ENCODE data around the gene P2RX2.

DNA sequence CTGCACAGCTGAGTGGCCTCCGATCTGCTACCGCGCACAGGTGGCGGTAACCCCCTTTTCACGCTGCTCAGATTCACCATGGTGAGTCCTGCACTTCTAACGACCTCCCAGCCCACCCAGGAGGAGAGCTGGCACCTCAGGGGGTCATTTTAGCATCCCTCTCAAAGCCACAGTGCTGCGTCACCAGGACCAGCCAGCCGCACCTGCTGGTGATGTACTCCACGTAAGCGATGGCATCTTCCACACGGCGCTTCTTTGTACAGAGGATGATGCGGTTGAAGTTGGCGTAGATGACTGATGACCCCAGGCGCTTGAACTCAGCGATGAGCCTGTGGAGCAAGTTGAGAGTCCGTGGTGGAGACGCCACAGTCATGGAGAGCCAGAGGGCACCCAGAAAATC lies 19.2 kb downstream of the P2RX2 start:
- TF ChIP-seq, protein P1, sequence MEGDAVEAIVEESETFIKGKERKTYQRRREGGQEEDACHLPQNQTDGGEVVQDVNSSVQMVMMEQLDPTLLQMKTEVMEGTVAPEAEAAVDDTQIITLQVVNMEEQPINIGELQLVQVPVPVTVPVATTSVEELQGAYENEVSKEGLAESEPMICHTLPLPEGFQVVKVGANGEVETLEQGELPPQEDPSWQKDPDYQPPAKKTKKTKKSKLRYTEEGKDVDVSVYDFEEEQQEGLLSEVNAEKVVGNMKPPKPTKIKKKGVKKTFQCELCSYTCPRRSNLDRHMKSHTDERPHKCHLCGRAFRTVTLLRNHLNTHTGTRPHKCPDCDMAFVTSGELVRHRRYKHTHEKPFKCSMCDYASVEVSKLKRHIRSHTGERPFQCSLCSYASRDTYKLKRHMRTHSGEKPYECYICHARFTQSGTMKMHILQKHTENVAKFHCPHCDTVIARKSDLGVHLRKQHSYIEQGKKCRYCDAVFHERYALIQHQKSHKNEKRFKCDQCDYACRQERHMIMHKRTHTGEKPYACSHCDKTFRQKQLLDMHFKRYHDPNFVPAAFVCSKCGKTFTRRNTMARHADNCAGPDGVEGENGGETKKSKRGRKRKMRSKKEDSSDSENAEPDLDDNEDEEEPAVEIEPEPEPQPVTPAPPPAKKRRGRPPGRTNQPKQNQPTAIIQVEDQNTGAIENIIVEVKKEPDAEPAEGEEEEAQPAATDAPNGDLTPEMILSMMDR (IDR thresholded peaks at IDR 0.05) = no peak
- TF ChIP-seq POLR2AphosphoS5 (IDR thresholded peaks at IDR 0.05) = no peak
